GM19351 (cell line): Measurements from ENCODE around the gene RSPH9.

ENCODE experiments used
- ATAC-seq: cut with Tn5 transposase; IDR thresholded peaks from one replicate; pipeline ENCODE4 v1.9.1; 2021; ENCODE audit warnings: mild to moderate bottlenecking, moderate library complexity; ENCODE audit not compliant: unreplicated experiment

The RSPH9 gene

GRCh38 chr6:43644940-43645612, at the start of gene RSPH9:
Gene RSPH9 (plus strand): TSS chr6:43645036. CDS start chr6:43645099, 63 bp downstream.
- no peak for ATAC-seq

- ATAC-seq, result no peak
Observed at GRCh38 chr6:43600595-43600994, 44.2 kb upstream of the RSPH9 start.

- ATAC-seq, result no peak
Observed at GRCh38 chr6:43604174-43604573, 40.7 kb upstream of the RSPH9 start.

- no peak for ATAC-seq
Observed at GRCh38 chr6:43606019-43606418, 38.8 kb upstream of the RSPH9 start.

- no peak for ATAC-seq
Observed at GRCh38 chr6:43608310-43608763, 36.5 kb upstream of the RSPH9 start.

GRCh38 chr6:43608807-43609206, 36.0 kb upstream of the RSPH9 start:
- ATAC-seq, result no peak

- ATAC-seq, result no peak
Observed at GRCh38 chr6:43609402-43609801, 35.4 kb upstream of the RSPH9 start.

GRCh38 chr6:43610431-43610830, 34.4 kb upstream of the RSPH9 start:
- no peak for ATAC-seq

- no peak for ATAC-seq
Observed at GRCh38 chr6:43613721-43614395, 31.0 kb upstream of the RSPH9 start.

- ATAC-seq, result no peak
Observed at GRCh38 chr6:43614396-43614730, 30.5 kb upstream of the RSPH9 start.

GRCh38 chr6:43616725-43617472, 27.9 kb upstream of the RSPH9 start:
- ATAC-seq, result no peak

GRCh38 chr6:43621078-43621835, 23.6 kb upstream of the RSPH9 start:
- no peak for ATAC-seq

GRCh38 chr6:43621836-43622180, 23.0 kb upstream of the RSPH9 start:
- no peak for ATAC-seq

GRCh38 chr6:43622541-43622940, 22.3 kb upstream of the RSPH9 start:
- no peak for ATAC-seq

- no peak for ATAC-seq
Observed at GRCh38 chr6:43623880-43624785, 20.7 kb upstream of the RSPH9 start.

- no peak for ATAC-seq
Observed at GRCh38 chr6:43624786-43625288, 20.0 kb upstream of the RSPH9 start.

- ATAC-seq, result no peak
Observed at GRCh38 chr6:43625393-43625992, 19.3 kb upstream of the RSPH9 start.

- ATAC-seq, result no peak
Observed at GRCh38 chr6:43627008-43627825, 17.6 kb upstream of the RSPH9 start.
